ACHN (cell line): ENCODE measurements around the gene ZNF254.
A peak's percentile ranks its signal among the peaks of the same experiment; 100 is the strongest.
"Not testable (repeated sequence)": the region's sequence is repeated elsewhere in the genome, so short reads cannot be mapped to it uniquely, and the experiment has no call there.

Experiments used
- DNase-seq: peaks from one replicate; pipeline ENCODE4 v3.0.0-alpha.2; 2015
- in situ Hi-C: cut with HindIII; loops from 2 replicates; pipeline ENCODE4 v1.10.0; 2017; ENCODE audit warnings: low sequenced_read_pairs, low pct_ligation_motif_present, low pct_unique_long_range_greater_than_20kb

The ZNF254 gene

GRCh38 chr19:24065865-24066604, 21.0 kb upstream of the ZNF254 start:
- in situ Hi-C loops: no loop called here
- DNase-seq: no peak

- DNase-seq: no peak
- in situ Hi-C loops: no loop called here
Measured at GRCh38 chr19:24069905-24070657, 16.9 kb upstream of the ZNF254 start.

- DNase-seq: no peak
- in situ Hi-C loops: no loop called here
Measured at GRCh38 chr19:24071078-24071477, 15.9 kb upstream of the ZNF254 start.

GRCh38 chr19:24072720-24073119, 14.3 kb upstream of the ZNF254 start:
- in situ Hi-C loops: no loop called here
- no peak for DNase-seq

- in situ Hi-C loops: no loop called here
- DNase-seq: no peak
Measured at GRCh38 chr19:24073807-24074206, 13.2 kb upstream of the ZNF254 start.

- in situ Hi-C loops: no loop called here
- DNase-seq: no peak
Measured at GRCh38 chr19:24074720-24075454, 12.1 kb upstream of the ZNF254 start.

GRCh38 chr19:24075530-24075929, 11.5 kb upstream of the ZNF254 start:
- in situ Hi-C loops, DNase-seq: not testable (repeated sequence)

- no peak for DNase-seq
- in situ Hi-C loops: no loop called here
Measured at GRCh38 chr19:24078680-24079079, 8.3 kb upstream of the ZNF254 start.

GRCh38 chr19:24081056-24081455, 5.9 kb upstream of the ZNF254 start:
- in situ Hi-C loops: no loop called here
- no peak for DNase-seq

GRCh38 chr19:24098359-24098758, 11.4 kb downstream of the ZNF254 start:
- DNase-seq: no peak

GRCh38 chr19:24099829-24100228, 12.8 kb downstream of the ZNF254 start:
- in situ Hi-C loops: no loop called here
- DNase-seq: no peak

More at GRCh38 chr19:24098359-24098758, 11.4 kb downstream of the ZNF254 start:
- in situ Hi-C loops: no loop called here

GRCh38 chr19:24100597-24100996, 13.6 kb downstream of the ZNF254 start:
- DNase-seq, in situ Hi-C loops: not testable (repeated sequence)

GRCh38 chr19:24101459-24102115, 14.6 kb downstream of the ZNF254 start:
- no peak for DNase-seq
- in situ Hi-C loops: no loop called here

GRCh38 chr19:24127601-24128000, 40.6 kb downstream of the ZNF254 start:
- in situ Hi-C loops: no loop called here

GRCh38 chr19:24140099-24140498, 53.1 kb downstream of the ZNF254 start:
- in situ Hi-C loops: no loop called here

More at GRCh38 chr19:24127601-24128000, 40.6 kb downstream of the ZNF254 start:
- DNase-seq: no peak

GRCh38 chr19:24140591-24140990, 53.6 kb downstream of the ZNF254 start:
- in situ Hi-C loops: no loop called here
- DNase-seq: no peak

More at GRCh38 chr19:24140099-24140498, 53.1 kb downstream of the ZNF254 start:
- no peak for DNase-seq

- in situ Hi-C loops: no loop called here
- DNase-seq: no peak
Measured at GRCh38 chr19:24141612-24142011, 54.6 kb downstream of the ZNF254 start.

GRCh38 chr19:24142771-24143170, 55.8 kb downstream of the ZNF254 start:
- DNase-seq: no peak
- in situ Hi-C loops: no loop called here

- in situ Hi-C loops: no loop called here
- DNase-seq: peak; percentile 14
Measured at GRCh38 chr19:24159707-24160106, 72.7 kb downstream of the ZNF254 start.
